ENCODE measurements around the gene CCDC9B. TPM values are rescaled to one million over a fixed set of nuclear protein-coding genes. Genes with fewer than 3 reads are reported as not detected.

CCDC9B gene
- total RNA-seq, 1 experiment from 2014 or later, result 56.1 TPM

GRCh38 chr15:40369474-40369869, 28.7 kb upstream of the CCDC9B start:
- ChIA-PET POLR2A (ENCODE audit: unreplicated experiment) (no interaction called here), CTCF (no interaction called here)
- no peak for TF ChIP-seq EZH2 (IDR thresholded peaks at IDR 0.05; ENCODE audit: low read length, unreplicated experiment)
- TF ChIP-seq CTCF (conservative IDR thresholded peaks at IDR 0.05; ENCODE audit: low read depth, low read length), result no peak
- no peak for TF ChIP-seq EZH2phosphoT487 (IDR thresholded peaks at IDR 0.05; ENCODE audit: borderline replicate concordance, low read length)
- no peak for ATAC-seq
- Histone ChIP-seq H3K27me3 (ENCODE audit: low read length) (no peaks in the 10 kb centered on the region), H3K36me3 (ENCODE audit: low read depth, low read length) (no peaks in the 10 kb centered on the region), H3F3A (ENCODE audit: low read length, unreplicated experiment) (no peaks in the 10 kb centered on the region), H3K9me3 (ENCODE audit: low read length) (no peaks in the 10 kb centered on the region), H3K9me2 (replicated peaks; ENCODE audit: low read length) (no peaks in the 10 kb centered on the region), H3K4me1 (ENCODE audit: insufficient read depth, low read length) (no peaks in the 10 kb centered on the region; the same call in 1 of the 2 replicates), H3K4me3 (ENCODE audit: low read length) (no peak overlapping the region), H3K9ac (ENCODE audit: low read length) (no peak overlapping the region), H2AFZ (ENCODE audit: low read length) (no peak overlapping the region), H3K4me2 (ENCODE audit: low read length) (no peak overlapping the region), H3K27ac (ENCODE audit: low read length) (no peak overlapping the region), H3K79me2 (ENCODE audit: low read length) (no peaks in the 10 kb centered on the region), H4K20me1 (ENCODE audit: low read length) (no peaks in the 10 kb centered on the region)
- intact Hi-C loops (cut with micrococcal nuclease), result loop anchor here (2.0 kb wide), 1 partner anchor 31 kb away; no protein-coding TSS in a partner anchor
- no peak for DNase-seq
- BruUV-seq (replicated peaks), result no TSS peak

- POLR2A ChIA-PET (ENCODE audit: unreplicated experiment), result no interaction called here
- no peak for ATAC-seq
- CTCF ChIA-PET, result interaction anchor here (1.4 to 1.6 kb wide), 2 partner anchors 44 to 46 kb away, joined by 3 to 4 read pairs; no protein-coding TSS in a partner anchor
These were observed 28.2 kb upstream of the CCDC9B start for GRCh38 chr15:40368719-40369473.

More at GRCh38 chr15:40368719-40369473, 28.2 kb upstream of the CCDC9B start:
- no peaks in the 10 kb centered on the region for H3F3A ChIP-seq (ENCODE audit: low read length, unreplicated experiment)
- no peaks in the 10 kb centered on the region for H3K36me3 ChIP-seq (ENCODE audit: low read depth, low read length)
- intact Hi-C loops (cut with micrococcal nuclease), result loop anchor here (1.0 to 2.0 kb wide), 3 partner anchors 30 to 52 kb away; no protein-coding TSS in a partner anchor
- no peaks in the 10 kb centered on the region for H4K20me1 ChIP-seq (ENCODE audit: low read length)
- no peak overlapping the region for H2AFZ ChIP-seq (ENCODE audit: low read length)
- H3K4me3 ChIP-seq (ENCODE audit: low read length), result no peak overlapping the region
- no peaks in the 10 kb centered on the region for H3K27me3 ChIP-seq (ENCODE audit: low read length)
- no peak overlapping the region for H3K27ac ChIP-seq (ENCODE audit: low read length)
- H3K4me1 ChIP-seq (ENCODE audit: insufficient read depth, low read length), result no peaks in the 10 kb centered on the region; the same call in 1 of the 2 replicates
- TF ChIP-seq CTCF (conservative IDR thresholded peaks at IDR 0.05; ENCODE audit: low read depth, low read length) (no peak), EZH2phosphoT487 (IDR thresholded peaks at IDR 0.05; ENCODE audit: borderline replicate concordance, low read length) (no peak), EZH2 (IDR thresholded peaks at IDR 0.05; ENCODE audit: low read length, unreplicated experiment) (no peak)
- BruUV-seq (replicated peaks), result no TSS peak
- H3K9me2 ChIP-seq (replicated peaks; ENCODE audit: low read length), result no peaks in the 10 kb centered on the region
- H3K9me3 ChIP-seq (ENCODE audit: low read length), result no peaks in the 10 kb centered on the region
- no peaks in the 10 kb centered on the region for H3K79me2 ChIP-seq (ENCODE audit: low read length)
- H3K9ac ChIP-seq (ENCODE audit: low read length), result no peak overlapping the region
- no peak overlapping the region for H3K4me2 ChIP-seq (ENCODE audit: low read length)
- no peak for DNase-seq
